GM19025 (cell line): ENCODE measurements around the gene ITSN1.
"Not testable (repeated sequence)": the region's sequence is repeated elsewhere in the genome, so short reads cannot be mapped to it uniquely, and the experiment has no call there.

Experiments used
- ATAC-seq: cut with Tn5 transposase; IDR thresholded peaks from one replicate; pipeline ENCODE4 v1.9.1; 2021; ENCODE audit warnings: mild to moderate bottlenecking, low read depth, moderate library complexity; ENCODE audit not compliant: unreplicated experiment

Gene ITSN1

DNA sequence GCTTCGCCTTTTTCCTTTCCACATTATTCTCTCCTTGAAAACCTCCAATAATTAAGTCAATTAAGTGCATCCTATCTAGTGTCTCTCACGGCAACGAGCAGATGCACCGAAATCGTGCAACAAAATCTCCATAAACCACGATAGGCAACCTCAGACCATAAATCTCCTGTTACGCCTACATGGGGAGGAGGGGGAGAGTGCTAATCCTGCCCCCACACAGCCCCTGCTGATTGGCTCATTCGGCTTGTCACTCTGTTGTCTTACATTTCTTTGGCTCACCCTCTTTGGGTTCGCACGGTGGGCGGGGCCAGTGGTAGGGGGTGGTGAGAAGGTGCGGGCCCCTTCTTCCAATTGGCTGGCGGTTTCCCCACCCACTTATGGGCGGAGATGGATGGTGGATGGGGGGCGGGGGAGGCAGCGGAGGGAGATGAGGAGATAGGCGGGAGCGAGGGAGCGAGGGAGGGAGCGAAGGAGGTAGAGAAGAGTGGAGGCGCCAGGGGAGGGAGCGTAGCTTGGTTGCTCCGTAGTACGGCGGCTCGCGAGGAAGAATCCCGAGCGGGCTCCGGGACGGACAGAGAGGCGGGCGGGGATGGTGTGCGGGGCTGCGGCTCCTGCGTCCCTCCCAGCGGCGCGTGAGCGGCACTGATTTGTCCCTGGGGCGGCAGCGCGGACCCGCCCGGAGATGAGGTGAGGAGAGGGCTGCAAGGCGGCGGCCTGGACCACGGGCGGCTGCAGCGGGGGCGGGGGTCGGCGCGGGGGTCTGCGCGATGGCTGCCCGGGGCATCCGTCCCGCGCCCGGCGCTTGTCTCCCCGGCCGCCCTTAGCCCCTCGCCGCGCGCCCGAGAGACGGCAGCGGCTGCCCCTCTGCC, at the start of gene ITSN1:
TSS of gene ITSN1 (plus strand) at position 475 of the 869 bp plus-strand sequence. CDS start 76,328 bp downstream, outside the sequence.
- ATAC-seq: peak; percentile 82

- ATAC-seq: no peak
Observed at GRCh38 chr21:33598051-33598450, 44.2 kb upstream of the ITSN1 start.

DNA sequence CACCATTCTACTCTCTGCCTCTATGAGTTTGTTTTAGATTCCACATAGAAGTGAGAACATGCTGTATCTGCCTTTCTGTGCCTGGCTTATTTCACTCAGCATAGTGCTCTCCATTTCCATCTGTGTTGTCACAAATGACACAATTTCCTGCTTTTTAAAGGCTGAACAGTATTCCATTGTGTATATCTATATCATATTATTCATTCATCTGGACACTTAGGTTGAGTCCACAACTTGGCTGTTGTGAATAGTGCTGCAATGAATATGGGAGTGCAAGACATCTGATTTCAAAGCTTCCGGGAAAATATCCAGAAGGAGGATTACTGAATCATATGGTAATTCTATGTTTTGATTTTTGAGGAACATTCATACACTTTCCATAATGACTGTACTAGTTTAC, 33.7 kb upstream of the ITSN1 start:
- ATAC-seq: no peak

DNA sequence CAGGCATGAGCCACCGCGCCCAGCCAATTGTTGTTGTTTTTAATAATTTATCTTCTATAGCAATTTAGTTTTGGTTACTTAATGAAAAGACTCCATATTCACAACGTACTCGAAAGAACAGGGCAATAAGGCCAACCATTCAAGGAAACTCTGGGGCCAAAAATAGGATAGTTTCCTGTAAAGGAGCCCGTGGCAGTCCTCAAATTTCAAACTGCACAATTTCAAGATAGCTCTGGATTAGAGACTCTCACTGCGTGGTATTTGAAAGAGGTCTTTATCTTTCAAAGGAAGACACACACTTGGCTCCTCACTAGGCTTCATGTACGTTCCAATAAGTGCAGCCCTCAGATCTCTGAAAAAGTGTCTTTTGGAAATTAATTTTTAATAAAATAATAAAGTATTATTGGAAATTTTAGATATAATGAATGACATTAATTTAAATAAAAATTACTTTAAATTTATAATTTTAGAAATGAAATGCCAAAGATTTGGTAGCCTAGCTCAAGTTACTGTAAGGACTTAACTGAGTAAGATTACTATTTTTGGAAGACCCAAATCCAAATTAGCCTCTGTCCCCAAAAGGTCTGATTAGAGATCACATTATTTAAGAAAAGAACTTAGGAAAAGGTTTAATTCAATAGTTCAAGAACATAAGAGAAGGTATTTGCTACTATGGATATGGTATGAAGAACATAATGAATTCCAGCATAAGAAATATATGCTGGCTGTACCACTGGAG, 31.1 kb upstream of the ITSN1 start:
- ATAC-seq: no peak

DNA sequence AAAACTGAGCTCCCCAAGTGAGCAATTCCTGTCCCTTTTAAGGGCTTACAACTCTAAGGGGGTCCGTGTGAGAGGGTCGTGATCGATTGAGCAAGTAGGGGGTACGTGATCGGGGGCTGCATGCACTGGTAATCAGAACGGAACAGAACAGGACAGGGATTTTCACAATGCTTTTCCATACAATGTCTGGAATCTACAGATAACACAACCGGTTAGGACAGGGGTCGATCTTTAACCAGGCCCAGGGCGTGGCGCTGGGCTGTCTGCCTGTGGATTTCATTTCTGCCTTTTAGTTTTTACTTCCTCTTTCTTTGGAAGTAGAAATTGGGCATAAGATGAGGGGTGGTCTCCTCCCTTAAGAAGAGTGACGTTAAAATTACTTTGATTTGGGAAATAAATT, 24.7 kb upstream of the ITSN1 start:
- not testable (repeated sequence) for ATAC-seq

- ATAC-seq: no peak
Observed at GRCh38 chr21:33618407-33618806, 23.9 kb upstream of the ITSN1 start.

GRCh38 chr21:33619726-33620125, 22.6 kb upstream of the ITSN1 start:
- ATAC-seq: no peak

- ATAC-seq: no peak
Observed at GRCh38 chr21:33622253-33622652, 20.0 kb upstream of the ITSN1 start.

DNA sequence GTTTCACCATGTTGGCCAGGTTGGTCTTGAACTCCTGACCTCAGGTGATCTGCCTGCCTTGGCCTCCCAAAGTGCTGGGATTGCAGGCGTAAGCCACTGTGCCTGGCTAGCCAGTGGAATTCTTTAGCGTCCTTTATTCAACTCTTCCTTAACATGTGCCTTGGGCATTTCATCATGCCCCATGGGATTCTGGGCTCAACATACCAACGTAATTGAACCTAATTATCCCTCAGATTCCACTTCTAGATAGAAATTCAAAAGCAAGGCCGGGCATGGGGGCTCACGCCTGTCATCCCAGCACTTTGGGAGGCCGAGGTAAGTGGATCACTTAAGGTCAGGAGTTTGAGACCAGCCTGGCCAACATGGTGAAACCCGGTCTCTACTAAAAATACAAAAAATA, 16.1 kb upstream of the ITSN1 start:
- not testable (repeated sequence) for ATAC-seq

DNA sequence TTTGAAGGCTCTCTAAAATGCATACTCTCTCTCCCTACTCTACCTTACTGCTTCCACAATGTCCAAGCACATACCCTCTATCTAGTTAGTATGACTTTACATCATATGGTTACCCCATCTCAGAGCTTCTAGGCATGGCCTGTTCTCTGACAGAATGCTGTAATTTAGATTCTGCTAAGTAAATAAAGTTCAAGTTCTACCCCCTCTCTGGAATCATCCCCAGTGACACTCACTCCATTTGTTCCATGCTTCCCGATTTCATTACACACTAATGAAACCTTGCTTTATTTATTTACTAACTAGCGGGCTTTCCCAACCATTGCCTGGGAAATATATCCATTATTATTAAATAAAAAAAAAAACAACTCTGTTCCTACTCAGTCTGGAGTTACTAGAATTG, 8.0 kb upstream of the ITSN1 start:
- ATAC-seq: no peak

DNA sequence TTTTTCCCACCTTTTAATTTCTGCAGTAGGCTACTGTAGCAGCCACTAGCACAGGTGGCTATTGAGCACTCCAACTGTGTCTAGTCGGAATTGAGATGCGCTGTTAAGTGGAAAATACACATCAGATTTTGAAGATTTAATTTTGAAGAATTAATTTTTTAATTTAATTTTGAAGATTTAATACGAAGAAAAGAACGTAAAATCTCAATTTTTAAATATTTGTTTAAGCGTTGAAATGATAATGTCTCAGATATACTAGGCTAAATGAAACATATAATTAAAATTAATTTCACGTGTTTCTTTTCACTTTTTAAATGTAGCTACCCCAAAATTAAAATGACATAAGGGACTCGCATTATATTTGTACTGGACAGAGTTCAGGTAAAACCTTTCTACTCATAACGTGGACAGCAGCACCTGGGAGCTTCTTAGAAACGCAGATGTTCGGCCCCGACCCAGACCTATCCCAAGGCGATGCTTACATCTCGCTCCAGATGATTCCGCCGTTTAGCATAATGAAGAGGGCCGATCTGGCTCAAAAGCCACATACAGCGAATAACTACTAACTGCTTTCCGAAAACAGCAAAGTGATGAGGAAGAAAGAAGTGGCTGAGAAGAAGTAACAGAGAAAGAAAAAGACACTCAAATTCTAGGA, 1.5 kb upstream of the ITSN1 start:
- no peak for ATAC-seq

GRCh38 chr21:33641352-33642026, 812 bp upstream of the ITSN1 start, which contains the start of gene CRYZL1:
Gene CRYZL1, minus strand, starts transcription at chr21:33641741. Its CDS starts 10,190 bp downstream, at chr21:33631551.
- peak; percentile 80 for ATAC-seq

DNA sequence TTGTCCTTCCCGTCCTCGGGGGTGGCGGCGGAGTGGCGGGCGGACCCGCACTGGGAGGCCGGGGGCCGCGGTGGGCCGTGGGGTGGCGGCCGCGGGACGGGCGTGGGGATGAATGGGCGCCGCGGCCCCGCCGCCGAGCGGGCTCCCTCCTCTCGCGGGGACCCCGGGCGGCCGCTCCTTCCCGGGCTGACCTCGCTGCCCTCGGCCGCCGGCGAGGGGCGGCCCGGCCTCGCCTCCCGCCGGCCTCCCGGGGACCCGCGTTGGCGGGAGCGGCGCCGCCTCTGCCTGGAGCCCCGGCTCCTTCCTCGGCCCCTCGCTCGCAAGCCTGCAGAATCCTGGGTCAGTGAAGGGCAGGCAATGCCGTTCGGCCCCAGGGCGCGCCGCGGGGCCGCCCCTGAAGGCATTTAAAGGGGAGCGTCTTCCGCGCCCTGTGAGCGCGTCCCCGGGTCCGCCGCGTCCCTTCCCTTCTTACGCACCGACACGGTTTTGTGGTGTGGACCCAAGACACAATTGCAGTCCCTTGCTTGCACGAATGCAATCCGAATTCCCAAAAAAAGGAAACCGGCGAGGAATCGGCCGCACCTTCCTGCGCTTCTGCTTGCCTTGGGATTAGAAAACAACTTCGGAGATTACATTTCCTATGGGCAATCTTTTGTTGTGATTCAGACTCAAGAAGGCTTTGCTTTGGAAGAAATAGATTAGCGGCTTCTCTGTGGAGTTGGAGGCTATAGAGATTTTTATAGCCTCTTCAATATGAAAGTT, 776 bp downstream of the ITSN1 start:
- ATAC-seq: no peak

- ATAC-seq: no peak
Observed at GRCh38 chr21:33643658-33644311, 1.5 kb downstream of the ITSN1 start.

- no peak for ATAC-seq
Observed at GRCh38 chr21:33644383-33645074, 2.2 kb downstream of the ITSN1 start.

DNA sequence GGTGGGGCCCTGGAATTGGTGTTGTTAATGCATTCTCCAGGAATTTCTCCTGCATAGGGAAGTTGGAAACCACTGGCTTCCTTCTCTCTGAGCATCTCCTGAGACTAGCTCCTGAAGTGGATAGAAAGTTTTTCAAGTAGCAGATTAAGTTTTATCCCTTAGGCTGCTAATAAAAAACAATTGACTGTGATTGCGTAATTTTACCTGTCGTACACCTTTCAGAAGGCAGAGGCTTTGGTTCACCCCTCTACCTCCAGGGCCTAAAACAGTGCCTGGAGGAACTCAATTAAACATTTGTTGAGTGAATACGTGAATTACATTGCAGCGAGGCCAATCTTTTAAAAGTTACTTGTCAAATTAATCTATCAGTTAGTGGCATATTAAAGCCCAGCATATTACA, 3.4 kb downstream of the ITSN1 start:
- ATAC-seq: no peak

DNA sequence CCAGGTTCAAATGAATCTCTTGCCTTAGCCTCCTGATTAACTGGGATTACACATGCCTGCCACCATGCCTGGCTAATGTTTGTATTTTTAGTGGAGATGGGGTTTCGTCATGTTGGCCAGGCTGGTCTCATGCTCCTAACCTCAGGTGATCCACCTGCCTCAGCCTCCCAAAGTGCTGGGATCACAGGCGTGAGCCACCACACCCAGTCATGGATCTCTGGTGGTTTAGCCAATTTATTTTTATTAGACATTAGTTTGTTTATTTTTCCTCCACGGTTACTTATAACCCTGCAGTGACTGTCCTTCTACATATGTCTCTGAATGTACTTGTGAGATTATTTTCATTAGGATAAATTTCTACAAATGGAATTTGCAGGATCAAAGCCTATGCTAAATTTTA, 5.3 kb downstream of the ITSN1 start:
- ATAC-seq: no peak

DNA sequence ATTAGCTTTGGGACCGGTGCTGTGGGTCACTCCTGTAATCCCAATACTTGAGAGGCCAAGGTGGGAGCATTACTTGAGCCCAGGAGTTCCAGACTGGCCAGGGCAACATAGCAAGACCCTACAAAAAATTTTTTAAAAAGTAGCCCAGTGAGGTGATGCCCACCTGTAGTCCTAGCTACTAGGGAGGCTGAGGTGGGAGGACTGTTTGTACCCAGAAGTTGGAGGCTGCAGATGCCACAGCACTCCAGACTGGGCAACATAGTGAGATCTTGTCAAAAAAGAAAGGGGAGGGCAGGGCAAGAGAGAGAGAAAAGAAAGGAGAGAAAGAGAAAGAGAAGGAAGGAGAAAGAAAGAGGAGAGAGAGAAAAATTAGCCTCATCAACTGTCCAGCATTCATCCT, 6.3 kb downstream of the ITSN1 start:
- ATAC-seq: no peak

DNA sequence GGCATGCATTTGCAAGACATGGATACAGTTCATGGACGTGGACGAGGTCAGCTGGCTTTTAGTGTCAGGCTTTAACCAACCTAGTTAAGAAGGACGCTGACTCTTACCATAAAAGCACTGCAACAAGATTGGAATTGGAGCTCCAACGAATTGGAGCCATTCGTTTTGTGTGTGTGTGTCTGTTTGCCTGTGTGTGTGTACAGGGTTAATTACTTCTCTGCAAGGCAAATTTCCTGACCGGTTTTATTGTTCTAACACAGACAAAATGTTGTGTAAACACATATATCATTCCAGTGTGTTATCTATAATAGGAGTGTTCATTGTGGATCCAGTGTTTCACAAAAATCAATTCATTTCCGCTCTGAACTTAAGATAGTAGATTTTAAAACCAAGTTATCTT, 7.9 kb downstream of the ITSN1 start:
- no peak for ATAC-seq
